ENCODE measurements around the gene PRTN3.

DNA sequence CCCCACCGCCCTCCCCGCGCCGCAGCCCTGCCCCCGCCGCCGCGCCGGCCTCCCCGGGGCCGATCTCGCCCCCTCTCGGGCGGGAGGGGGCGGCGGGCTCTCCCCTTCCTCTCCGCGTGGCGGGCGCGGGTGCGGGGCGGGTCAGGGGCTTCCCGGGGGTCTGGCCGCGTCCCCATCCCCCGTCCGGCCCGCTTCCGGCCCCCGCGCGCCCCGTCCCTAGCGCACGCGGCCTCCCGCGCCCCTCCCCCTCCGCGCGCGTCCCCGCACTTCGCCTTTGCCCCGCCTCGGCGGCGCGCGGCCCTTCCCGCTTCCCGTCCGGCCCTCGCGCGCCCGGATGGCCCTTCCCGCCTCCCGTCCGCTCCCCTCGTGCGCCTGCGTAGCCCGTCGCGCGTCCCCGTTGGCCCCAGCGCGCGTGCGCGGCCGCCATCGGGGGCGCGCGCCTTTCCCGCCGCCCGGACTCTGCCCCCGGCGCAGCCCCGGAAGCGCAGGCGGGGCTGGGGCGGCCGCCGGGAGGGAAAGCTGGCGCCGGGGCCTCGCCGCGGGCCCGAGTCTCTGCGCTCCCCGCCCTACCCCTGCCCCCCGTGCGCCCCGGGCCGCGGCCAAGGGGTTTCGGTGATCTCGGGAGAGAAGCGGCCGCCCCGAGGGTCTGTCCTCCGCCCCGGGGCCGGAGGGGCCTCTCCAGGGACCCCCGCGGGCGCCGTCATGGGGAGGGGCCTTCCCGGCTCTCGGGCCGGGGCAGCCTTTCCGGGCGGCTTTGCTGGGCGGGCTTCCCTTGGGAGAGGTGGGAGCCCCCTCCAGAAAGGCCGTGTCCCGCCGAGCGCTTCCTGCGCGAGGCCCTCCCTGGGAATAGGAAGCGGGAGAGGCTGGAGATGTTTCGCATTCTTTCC is 43.0 kb upstream of the PRTN3 start:
- TF ChIP-seq SPI1 (IDR thresholded peaks at IDR 0.05; ENCODE audit: low read depth, low read length): 0 out of 2 replicates have a peak, but pooled peaks have one; percentile 11
- no peak for TF ChIP-seq TAF1 (IDR thresholded peaks at IDR 0.05; ENCODE audit: low read depth, low read length)
- TF ChIP-seq POLR2A (IDR thresholded peaks at IDR 0.05; ENCODE audit: low read depth, low read length): no peak
- peak; percentile 12; the same call in 1 of the 2 replicates for TF ChIP-seq POLR2AphosphoS5 (IDR thresholded peaks at IDR 0.05; ENCODE audit: low read depth, low read length)

All from GM12891 (cell line).